Prostate gland (tissue), 2 donors: Measurements from ENCODE around the gene NAPB. TPM values are rescaled to one million over a fixed set of nuclear protein-coding genes. Genes with fewer than 3 reads are reported as not detected.

ENCODE experiments used
- DNase-seq: peaks from one replicate; pipeline ENCODE4 v3.0.0-alpha.2; 2019; ENCODE audit warnings: low spot score
- H3K27ac ChIP-seq, 2 donors: fragments of 200-600 bp; sonication (generic); 2 replicates each; pipeline ENCODE4 v1.5.1; 2017 to 2019
- H3K27me3 ChIP-seq: fragments of 200-600 bp; sonication (generic); replicated peaks from 2 replicates; pipeline ENCODE4 v1.5.1; 2019; ENCODE audit not compliant: insufficient read depth
- H3K36me3 ChIP-seq, 2 donors: fragments of 200-600 bp; sonication (generic); 1 replicate in 1 of 2; 2 replicates in 1 of 2; pipeline versions ENCODE4 v1.5.1 to v1.8.1; 2017 to 2019
- H3K4me1 ChIP-seq: fragments of 200-600 bp; sonication (generic); replicated peaks from 2 replicates; pipeline ENCODE4 v1.5.1; 2019
- H3K4me3 ChIP-seq, 2 donors: fragments of 200-600 bp; sonication (generic); 2 replicates each; pipeline ENCODE4 v1.5.1; 2017 to 2019
- H3K9me3 ChIP-seq: fragments of 200-600 bp; sonication (generic); 2 replicates; pipeline ENCODE4 v1.5.1; 2017
- CTCF ChIP-seq, 4 experiments: fragments of 200-600 bp in 2 of 4; fragments of 450-650 bp in 2 of 4; sonication (generic) in 2 of 4; IDR thresholded peaks; 1 replicate in 3 of 4; 2 replicates in 1 of 4; pipeline ENCODE4 v1.5.1; 2016 to 2019; ENCODE audit warnings: antibody characterized with exemption in 4 of 4, mild to moderate bottlenecking in 2 of 4, moderate library complexity in 2 of 4
- POLR2A ChIP-seq: fragments of 450-650 bp; IDR thresholded peaks from one replicate; pipeline ENCODE4 v1.6.1; 2016; ENCODE audit warnings: antibody characterized with exemption, mild to moderate bottlenecking
- POLR2AphosphoS5 ChIP-seq: sonication (generic); formaldehyde crosslinking; IDR thresholded peaks from one replicate; pipeline ENCODE4 v1.6.1; 2017; ENCODE audit warnings: antibody characterized with exemption
- WGBS: methylation state at CpG from one replicate; pipeline ENCODE4 v1.1.5; 2018; 5-methylcytosine and 5-hydroxymethylcytosine counted together
- intact Hi-C: fragments of 100-400 bp; cut with DNase I; formaldehyde crosslinking; loops from one replicate; pipeline ENCODE4 v1.14.2; 2022
- total RNA-seq, 2 donors: library from RNA; depleted of rRNA; stranded (reverse); fragments of >200 nt; gene quantifications; one replicate each; pipeline ENCODE4 v1.1.0, GENCODE V29; 2016

The NAPB gene
- total RNA-seq, 2 donors from 2014 or later, result 8.1 to 24.3 TPM

GRCh38 chr20:23375827-23376226, 45.5 kb downstream of the NAPB start:
- DNase-seq, result no peak
- 96% methylated on average over 5 of the region's 5 CpGs for WGBS
- H3K36me3 ChIP-seq, result no peaks in the 10 kb centered on the region

GRCh38 chr20:23374441-23374840, 46.8 kb downstream of the NAPB start:
- Histone ChIP-seq H3K27ac (no peak overlapping the region), H3K9me3 (no peaks in the 10 kb centered on the region), H3K36me3 (no peaks in the 10 kb centered on the region), H3K27me3 (no peaks in the 10 kb centered on the region), H3K4me1 (no peaks in the 10 kb centered on the region), H3K4me3 (no peak overlapping the region)
- DNase-seq, result no peak
- WGBS, result 80% methylated on average over 5 of the region's 5 CpGs
- intact Hi-C loops, result no loop called here
- TF ChIP-seq POLR2AphosphoS5 (no peak), CTCF (IDR thresholded peaks at IDR 0.05) (no peak), POLR2A (no peak)

More at GRCh38 chr20:23375827-23376226, 45.5 kb downstream of the NAPB start:
- Histone ChIP-seq H3K4me3 (no peak overlapping the region), H3K27ac (no peak overlapping the region), H3K9me3 (no peaks in the 10 kb centered on the region), H3K4me1 (no peaks in the 10 kb centered on the region), H3K27me3 (no peaks in the 10 kb centered on the region)
- intact Hi-C loops, result no loop called here
- TF ChIP-seq POLR2AphosphoS5 (no peak), CTCF (IDR thresholded peaks at IDR 0.05) (no peak), POLR2A (no peak)

- Histone ChIP-seq H3K9me3 (no peaks in the 10 kb centered on the region), H3K4me3 (no peak overlapping the region), H3K27me3 (no peaks in the 10 kb centered on the region), H3K27ac (no peak overlapping the region), H3K4me1 (no peaks in the 10 kb centered on the region), H3K36me3 (no peaks in the 10 kb centered on the region)
- TF ChIP-seq POLR2A, result no peak
- TF ChIP-seq POLR2AphosphoS5, result no peak
- TF ChIP-seq CTCF (IDR thresholded peaks at IDR 0.05), result no peak
- 59% methylated on average over 4 of the region's 4 CpGs for WGBS
- DNase-seq, result no peak
- intact Hi-C loops, result no loop called here
These were observed 49.8 kb downstream of the NAPB start for GRCh38 chr20:23371496-23371895.

- H3K27ac ChIP-seq, result no peak overlapping the region
- 94% methylated on average over 3 of the region's 3 CpGs for WGBS
- H3K36me3 ChIP-seq, result no peaks in the 10 kb centered on the region
- intact Hi-C loops, result no loop called here
- no peaks in the 10 kb centered on the region for H3K27me3 ChIP-seq
- no peaks in the 10 kb centered on the region for H3K4me1 ChIP-seq
- no peak overlapping the region for H3K4me3 ChIP-seq
- no peak for DNase-seq
- no peaks in the 10 kb centered on the region for H3K9me3 ChIP-seq
- TF ChIP-seq POLR2AphosphoS5 (no peak), CTCF (IDR thresholded peaks at IDR 0.05) (no peak)
These were observed 50.4 kb downstream of the NAPB start for GRCh38 chr20:23370873-23371272.

- H3K27me3 ChIP-seq, result no peaks in the 10 kb centered on the region
- intact Hi-C loops, result no loop called here
- no peaks in the 10 kb centered on the region for H3K9me3 ChIP-seq
- TF ChIP-seq POLR2AphosphoS5 (no peak), POLR2A (no peak), CTCF (IDR thresholded peaks at IDR 0.05) (no peak)
- WGBS, result 89% methylated on average over 5 of the region's 5 CpGs
- no peak overlapping the region for H3K4me3 ChIP-seq
- no peaks in the 10 kb centered on the region for H3K4me1 ChIP-seq
- H3K27ac ChIP-seq, result no peak overlapping the region
- H3K36me3 ChIP-seq, result no peaks in the 10 kb centered on the region
- DNase-seq, result no peak
These were observed 51.0 kb downstream of the NAPB start for GRCh38 chr20:23370274-23370673.
